Adrenal gland (tissue), 12 donors: ENCODE results near the gene SPATA33. TPM values are rescaled to one million over a fixed set of nuclear protein-coding genes. Genes with fewer than 3 reads are reported as not detected.
"Not testable (repeated sequence)": the region's sequence is repeated elsewhere in the genome, so short reads cannot be mapped to it uniquely, and the experiment has no call there.

ENCODE experiments used
- DNase-seq, 7 donors: peaks; one replicate each; pipeline ENCODE4 v3.0.0-alpha.2; 2019 to 2020
- H3K27ac ChIP-seq, 5 donors: fragments of 200-600 bp; sonication (generic) in 4 of 5; 1 replicate in 3 of 5; 2 replicates in 2 of 5; pipeline versions ENCODE4 v1.5.1 to v1.8.0; 2016 to 2020; ENCODE audit warnings: mild to moderate bottlenecking in 1 of 5
- H3K27me3 ChIP-seq: fragments of 200-600 bp; 2 replicates; pipeline ENCODE4 v1.8.0; 2021
- H3K36me3 ChIP-seq, 2 donors: fragments of 200-600 bp; replicated peaks in 1 of 2; 1 replicate in 1 of 2; 2 replicates in 1 of 2; pipeline versions ENCODE4 v1.5.1 to v1.8.0; 2018 to 2022
- H3K4me1 ChIP-seq, 2 donors: fragments of 200-600 bp; replicated peaks in 1 of 2; 1 replicate in 1 of 2; 2 replicates in 1 of 2; pipeline versions ENCODE4 v1.5.1 to v1.8.0; 2018 to 2021
- H3K4me3 ChIP-seq, 4 donors: fragments of 200-600 bp; sonication (generic) in 3 of 4; one replicate each; pipeline ENCODE4 v1.5.1; 2016 to 2018
- H3K9me3 ChIP-seq, 3 donors: fragments of 200-600 bp; sonication (generic) in 1 of 3; replicated peaks in 1 of 3; 1 replicate in 2 of 3; 2 replicates in 1 of 3; pipeline versions ENCODE4 v1.5.1 to v1.8.0; 2016 to 2021
- CTCF ChIP-seq, 6 experiments: fragments of 450-650 bp in 4 of 6; fragments of 200-600 bp in 2 of 6; sonication (generic) in 1 of 6; IDR thresholded peaks; 1 replicate in 5 of 6; 2 replicates in 1 of 6; pipeline versions ENCODE4 v1.5.1 to v1.8.0; 2016 to 2021; ENCODE audit warnings: antibody characterized with exemption in 6 of 6, mild to moderate bottlenecking in 2 of 6, moderate library complexity in 1 of 6
- POLR2A ChIP-seq, 2 donors: fragments of 450-650 bp; IDR thresholded peaks; one replicate each; pipeline ENCODE4 v1.6.1; 2017; ENCODE audit warnings: antibody characterized with exemption in 2 of 2, mild to moderate bottlenecking in 2 of 2, moderate library complexity in 1 of 2
- WGBS, 4 donors: extraction: QIAGEN DNeasy Blood & Tissue Kit in 2 of 4; methylation state at CpG; one replicate each; pipeline versions ENCODE4 v1.1.5 to v1.1.7; 2013 to 2017; 5-methylcytosine and 5-hydroxymethylcytosine counted together
- intact Hi-C, 2 donors: fragments of 100-400 bp; cut with DNase I; formaldehyde crosslinking; loops; one replicate each; pipeline versions ENCODE4 v1.14.1 to v1.15.0; 2022 to 2023
- polyA plus RNA-seq, 3 donors: library from polyadenylated mRNA; stranded (reverse); fragments of 200-250 nt in 2 of 3; fragments of 350-450 nt in 1 of 3; fragmentation: Illumina TruSeq in 1 of 3; extraction: RNeasy Lipid Tissue Mini Kit (QIAGEN cat#74804) in 1 of 3; gene quantifications; one replicate each; pipeline ENCODE4 v1.2.3, GENCODE V29; 2013 to 2014
- total RNA-seq, 9 donors: library from RNA; depleted of rRNA in 4 of 9; stranded (reverse); fragments of >200 nt in 4 of 9; fragments of 120-200 nt in 1 of 9; fragmentation: NEBNext Ultra II Directional in 1 of 9; extraction: Animal tissue kit (Norgen Biotek cat#: 25700) in 1 of 9; gene quantifications; one replicate each; pipeline versions ENCODE4 v1.1.0 to v1.2.4, GENCODE V29; 2013 to 2023
- donor health status: healthy with polysubstance abuse.
- donor health status: Bipolar disorder and iron deficiency.
- donor health status: DM: yes; HTN: yes; CAD: no.
- donor health status: DM: no; HTN: no; CAD: no.
- donor health status: DM: no; HTN: no; CAD: no.
- donor health status: DM: yes; HTN: yes; CAD: no.

The SPATA33 gene
- total and polyA plus RNA-seq, 12 donors, result 1.9 to 13.5 (median 4.8) TPM

- no peak overlapping the region for H3K27ac ChIP-seq
- H3K36me3 ChIP-seq, result peaks cover 0 to 69% of the 10 kb centered on the region in 2 donors
- no peaks in the 10 kb centered on the region for H3K9me3 ChIP-seq
- intact Hi-C loops, result no loop called here
- H3K4me3 ChIP-seq, result no peak overlapping the region
- no peaks in the 10 kb centered on the region for H3K27me3 ChIP-seq
- TF ChIP-seq CTCF (IDR thresholded peaks at IDR 0.05), result no peak
- TF ChIP-seq POLR2A (IDR thresholded peaks at IDR 0.05), result no peak
- H3K4me1 ChIP-seq, result no peaks in the 10 kb centered on the region
- WGBS, 4 donors, result 86 to 90% (median 87%) methylated on average over 11 to 32 of the region's 32 CpGs; no CpG with 5 or more reads in 1 of the 4 donors
- peak in 1 of 7 donors; percentile 23 for DNase-seq
These were observed 36.5 kb downstream of the SPATA33 start for GRCh38 chr16:89693931-89694783.

GRCh38 chr16:89694784-89695085, 37.1 kb downstream of the SPATA33 start:
- H3K36me3 ChIP-seq, result peaks cover 0 to 64% of the 10 kb centered on the region in 2 donors
- intact Hi-C loops, H3K4me3 ChIP-seq, H3K27me3 ChIP-seq, H3K9me3 ChIP-seq, H3K27ac ChIP-seq, H3K4me1 ChIP-seq: not testable (repeated sequence)
- DNase-seq, result peak in 2 of 7 donors; percentile 17 to 54
- 60 to 98% (median 92%) methylated on average over 1 to 23 of the region's 23 CpGs for WGBS, 4 donors

GRCh38 chr16:89695086-89695874, 37.6 kb downstream of the SPATA33 start:
- peak in 2 of 7 donors; percentile 17 to 52 for DNase-seq

GRCh38 chr16:89695875-89696669, 38.4 kb downstream of the SPATA33 start:
- 72 to 83% (median 78%) methylated on average over 7 to 25 of the region's 25 CpGs for WGBS, 4 donors

More at GRCh38 chr16:89695086-89695874, 37.6 kb downstream of the SPATA33 start:
- no peaks in the 10 kb centered on the region for H3K9me3 ChIP-seq
- H3K4me3 ChIP-seq, result no peak overlapping the region
- 90 to 94% (median 92%) methylated on average over 7 to 31 of the region's 31 CpGs for WGBS, 4 donors
- H3K27ac ChIP-seq, result no peak overlapping the region
- intact Hi-C loops, result no loop called here
- H3K27me3 ChIP-seq, result no peaks in the 10 kb centered on the region
- no peak for TF ChIP-seq CTCF (IDR thresholded peaks at IDR 0.05)
- TF ChIP-seq POLR2A (IDR thresholded peaks at IDR 0.05), result no peak
- peaks cover 4 to 8% of the 10 kb centered on the region in 2 donors for H3K4me1 ChIP-seq
- peaks cover 0 to 61% of the 10 kb centered on the region in 2 donors for H3K36me3 ChIP-seq

More at GRCh38 chr16:89695875-89696669, 38.4 kb downstream of the SPATA33 start:
- no peaks in the 10 kb centered on the region for H3K27me3 ChIP-seq
- peaks cover 10 to 16% of the 10 kb centered on the region in 2 donors for H3K4me1 ChIP-seq
- no peak overlapping the region for H3K27ac ChIP-seq
- intact Hi-C loops, result no loop called here
- peaks cover 0 to 56% of the 10 kb centered on the region in 2 donors for H3K36me3 ChIP-seq
- H3K9me3 ChIP-seq, result no peaks in the 10 kb centered on the region
- no peak overlapping the region for H3K4me3 ChIP-seq
- TF ChIP-seq POLR2A (IDR thresholded peaks at IDR 0.05) (no peak), CTCF (IDR thresholded peaks at IDR 0.05) (no peak)
- peak in 2 of 7 donors; percentile 33 to 54 for DNase-seq
